Measurements from ENCODE around the gene KRTAP2-4. TPM values are rescaled to one million over a fixed set of nuclear protein-coding genes. Genes with fewer than 3 reads are reported as not detected.

The KRTAP2-4 gene
- total RNA-seq, 1 experiment from 2014 or later = not detected

GRCh38 chr17:41026715-41027471 is 38.8 kb downstream of the KRTAP2-4 start, which contains the start of gene KRTAP1-5:
KRTAP1-5 (minus strand) TSS chr17:41027208; CDS start chr17:41027155, 53 bp downstream.
- H4K5ac ChIP-seq (ENCODE audit: insufficient read length, low read depth, low read length) = no peak within 1 kb of the TSS
- no peak within 1 kb of the TSS for H3T11ph ChIP-seq (ENCODE audit: low read length)
- no peaks in the 10 kb centered on the region for H3K79me1 ChIP-seq (ENCODE audit: insufficient read depth, low read depth, low read length, poor library complexity, severe bottlenecking)
- TF ChIP-seq CTCF (conservative IDR thresholded peaks at IDR 0.05) = no peak
- no peak within 1 kb of the TSS for H2BK15ac ChIP-seq (ENCODE audit: low read depth, low read length)
- H3K36me3 Mint-ChIP-seq (ENCODE audit: insufficient read depth in 1 of 3, low read depth in 3 of 3) = no peaks in the 10 kb centered on the region
- peaks cover 0 to 3% of the 10 kb centered on the region in 2 experiments; a peak in 1 of 5 replicates for H3K9me3 Mint-ChIP-seq
- H4K20me1 ChIP-seq (ENCODE audit: control insufficient read depth, insufficient read depth, insufficient read length) = no peaks in the 10 kb centered on the region
- no peaks in the 10 kb centered on the region for H3K23me2 ChIP-seq (ENCODE audit: insufficient read length, low read depth, low read length, poor library complexity, severe bottlenecking)
- no peak within 1 kb of the TSS for H2AFZ ChIP-seq (ENCODE audit: low read length)
- no peaks in the 10 kb centered on the region for H3K27me3 ChIP-seq (ENCODE audit: insufficient read depth, low read length)
- H3K14ac ChIP-seq (ENCODE audit: insufficient read depth, low read length) = no peak within 1 kb of the TSS; the same call in 1 of the 2 replicates
- no peak within 1 kb of the TSS for H3K4me3 Mint-ChIP-seq
- DNase-seq = no peak
- no peak within 1 kb of the TSS for H3K27ac ChIP-seq (ENCODE audit: insufficient read length, low read depth, low read length)
- no peak within 1 kb of the TSS for H3K4me2 ChIP-seq (ENCODE audit: insufficient read depth, insufficient read length, low read length)
- no peak within 1 kb of the TSS for H2BK20ac ChIP-seq (ENCODE audit: low read depth, low read length, poor library complexity, severe bottlenecking)
- no peaks in the 10 kb centered on the region for H3K4me1 ChIP-seq (ENCODE audit: insufficient read depth, low read length)
- H3K18ac ChIP-seq (ENCODE audit: insufficient read length, low read depth, low read length) = no peak within 1 kb of the TSS
- H3K27me3 Mint-ChIP-seq (ENCODE audit: low read depth) = peaks cover 5% of the 10 kb centered on the region; the same call in 1 of the 2 replicates
- H4K8ac ChIP-seq (replicated peaks; ENCODE audit: insufficient read length, low read depth, low read length) = no peak within 1 kb of the TSS
- H3K4ac ChIP-seq (ENCODE audit: low read depth, low read length) = no peak within 1 kb of the TSS
- H3K4me1 Mint-ChIP-seq = no peaks in the 10 kb centered on the region
- H2BK5ac ChIP-seq (ENCODE audit: insufficient read length, low read length) = no peak within 1 kb of the TSS
- WGBS (ENCODE audit: extremely low coverage, insufficient read length, low lambda C conversion rate) = no CpG with 5 or more reads among the region's 9 CpGs
- no peak within 1 kb of the TSS for H4K91ac ChIP-seq (ENCODE audit: insufficient read length, low read depth, low read length)
- H3K23ac ChIP-seq (ENCODE audit: insufficient read length, low read depth, low read length) = no peak within 1 kb of the TSS
- no peaks in the 10 kb centered on the region for H3K79me2 ChIP-seq (ENCODE audit: insufficient read depth, low read length)
- H2AK5ac ChIP-seq (ENCODE audit: insufficient read length, low read length) = no peak within 1 kb of the TSS
- no peak within 1 kb of the TSS for H2BK12ac ChIP-seq (ENCODE audit: insufficient read length, low read depth, low read length)
- no peak within 1 kb of the TSS for H3K56ac ChIP-seq (ENCODE audit: insufficient read length, low read depth, low read length)
- H3K27ac Mint-ChIP-seq = no peak within 1 kb of the TSS
- no peak within 1 kb of the TSS for H3K9ac ChIP-seq (ENCODE audit: extremely low read depth, insufficient read length, low read length)
- H2BK120ac ChIP-seq (ENCODE audit: low read depth, low read length, poor library complexity, severe bottlenecking) = no peak within 1 kb of the TSS
- H3K9me3 ChIP-seq (ENCODE audit: control insufficient read depth, low read depth, low read length) = no peaks in the 10 kb centered on the region
